Stimulated activated CD8-positive, alpha-beta memory T cell treated with anti-CD3 and anti-CD28 coated beads, Interleukin-15, amount 100 ng/mL, for 48 hours (primary cell): ENCODE results near the gene CCNK.

ENCODE experiments used
- DNase-seq, 2 donors: peaks; one replicate each; pipeline ENCODE4 v3.0.0-alpha.2; 2020; ENCODE audit warnings: low read depth in 2 of 2

CCNK gene

GRCh38 chr14:99535908-99536778 is 54.9 kb downstream of the CCNK start:
- DNase-seq, result no peak

GRCh38 chr14:99537399-99537798 is 56.2 kb downstream of the CCNK start:
- DNase-seq, result no peak

- no peak for DNase-seq
These were observed 57.1 kb downstream of the CCNK start for GRCh38 chr14:99538275-99538674.

GRCh38 chr14:99538733-99539132 is 57.5 kb downstream of the CCNK start:
- DNase-seq, result no peak

- DNase-seq, result no peak
These were observed 58.3 kb downstream of the CCNK start for GRCh38 chr14:99539491-99539890.

- no peak for DNase-seq
These were observed 59.2 kb downstream of the CCNK start for GRCh38 chr14:99540196-99541032.

- DNase-seq, result no peak
These were observed 60.0 kb downstream of the CCNK start for GRCh38 chr14:99541211-99541610.

- no peak for DNase-seq
These were observed 60.7 kb downstream of the CCNK start for GRCh38 chr14:99541677-99542470.

GRCh38 chr14:99542566-99542965 is 61.4 kb downstream of the CCNK start:
- no peak for DNase-seq

- no peak for DNase-seq
These were observed 62.2 kb downstream of the CCNK start for GRCh38 chr14:99543370-99543769.

- no peak for DNase-seq
These were observed 62.8 kb downstream of the CCNK start for GRCh38 chr14:99543985-99544384.

GRCh38 chr14:99544991-99545390 is 63.8 kb downstream of the CCNK start:
- DNase-seq, result no peak

- no peak for DNase-seq
These were observed 64.4 kb downstream of the CCNK start for GRCh38 chr14:99545586-99545985.

- DNase-seq, result no peak
These were observed 65.1 kb downstream of the CCNK start for GRCh38 chr14:99546234-99546879.

GRCh38 chr14:99548255-99548654 is 67.0 kb downstream of the CCNK start:
- DNase-seq, result no peak

- DNase-seq, result no peak
These were observed 67.8 kb downstream of the CCNK start for GRCh38 chr14:99548871-99549515.

GRCh38 chr14:99549684-99550083 is 68.5 kb downstream of the CCNK start:
- no peak for DNase-seq

- DNase-seq, result no peak
These were observed 69.3 kb downstream of the CCNK start for GRCh38 chr14:99550387-99550992.

- DNase-seq, result no peak
These were observed 70.1 kb downstream of the CCNK start for GRCh38 chr14:99551034-99551922.
